Caco-2 (cell line): ENCODE results near the gene UFSP1. TPM values are rescaled to one million over a fixed set of nuclear protein-coding genes. Genes with fewer than 3 reads are reported as not detected.

Source experiments
- BruUV-seq: library from RNA; stranded (reverse); fragments of 400-500 nt; replicated peaks from 2 replicates; lab custom pipeline; 2021; lab: Mats Ljungman, UMichigan
- CTCF ChIA-PET: fragments of 300-600 bp; sonication (Branson Sonifier 250); formaldehyde crosslinking; loops from one replicate; lab custom pipeline; 2022; ENCODE audit warnings: antibody characterized with exemption; lab: Charles Lee
- POLR2A ChIA-PET: fragments of 300-600 bp; sonication (Branson Sonifier 250); formaldehyde crosslinking; loops from one replicate; lab custom pipeline; 2022; ENCODE audit warnings: antibody characterized with exemption; lab: Charles Lee
- DNase-seq, 2 experiments: peaks; one replicate each; pipeline versions ENCODE4 v3.0.0 to v3.0.0-alpha.2; 2020 to 2022
- H3K27me3 ChIP-seq: replicated peaks from 2 replicates; pipeline ENCODE4 v1.6.0; 2011; ENCODE audit warnings: low read length; ENCODE audit not compliant: control insufficient read depth, insufficient read depth
- H3K36me3 ChIP-seq: 2 replicates; pipeline ENCODE4 v1.5.1; 2011; ENCODE audit warnings: low read length; ENCODE audit not compliant: control insufficient read depth, insufficient read depth
- H3K4me1 ChIP-seq: fragments of 250-450 bp; sonication (Bioruptor Pico); 2 replicates; pipeline ENCODE4 v1.5.1; 2020; ENCODE audit warnings: mild to moderate bottlenecking
- H3K4me3 ChIP-seq: 2 replicates; pipeline ENCODE4 v1.5.1; 2011; ENCODE audit warnings: low read depth, mild to moderate bottlenecking, control low read depth, low read length
- H3K9me3 ChIP-seq: fragments of 250-450 bp; sonication (Bioruptor Pico); 2 replicates; pipeline ENCODE4 v1.5.1; 2020; ENCODE audit warnings: mild to moderate bottlenecking, moderate library complexity
- H3K27ac Mint-ChIP-seq: one replicate; pipeline ENCODE4 v1.8.0; 2022; ENCODE audit warnings: mixed read lengths; ENCODE audit not compliant: unreplicated experiment
- H3K27me3 Mint-ChIP-seq: one replicate; pipeline ENCODE4 v1.8.0; 2022; ENCODE audit warnings: mixed read lengths; ENCODE audit not compliant: insufficient read depth, unreplicated experiment
- H3K36me3 Mint-ChIP-seq: one replicate; pipeline ENCODE4 v1.8.0; 2022; ENCODE audit warnings: mild to moderate bottlenecking, mixed read lengths; ENCODE audit not compliant: insufficient read depth, unreplicated experiment
- H3K4me1 Mint-ChIP-seq: one replicate; pipeline ENCODE4 v1.8.0; 2022; ENCODE audit warnings: low read depth, mixed read lengths; ENCODE audit not compliant: unreplicated experiment
- H3K4me3 Mint-ChIP-seq: one replicate; pipeline ENCODE4 v1.8.0; 2022; ENCODE audit warnings: mild to moderate bottlenecking, moderate library complexity, mixed read lengths; ENCODE audit not compliant: unreplicated experiment
- H3K9me3 Mint-ChIP-seq: one replicate; pipeline ENCODE4 v1.8.0; 2022; ENCODE audit warnings: mixed read lengths; ENCODE audit not compliant: unreplicated experiment
- CTCF ChIP-seq, 2 experiments: fragments of 200-600 bp in 1 of 2; IDR thresholded peaks; 1 replicate in 1 of 2; 2 replicates in 1 of 2; pipeline versions ENCODE4 v1.5.1 to v1.8.0; 2011 to 2022; ENCODE audit warnings: antibody characterized with exemption in 1 of 2, control low read depth in 1 of 2, inconsistent platforms in 1 of 2, low read depth in 1 of 2, low read length in 1 of 2, mild to moderate bottlenecking in 1 of 2, moderate library complexity in 1 of 2; ENCODE audit not compliant: insufficient read depth in 1 of 2, severe bottlenecking in 1 of 2, unreplicated experiment in 1 of 2
- intact Hi-C: fragments of 100-400 bp; cut with micrococcal nuclease; formaldehyde crosslinking; loops from one replicate; pipeline ENCODE4 v1.10.0; 2022; ENCODE audit not compliant: unreplicated experiment
- total RNA-seq: library from RNA; stranded (reverse); gene quantifications from 2 replicates; pipeline ENCODE4 v1.2.3, GENCODE V29; 2022

The UFSP1 gene
- total RNA-seq, 1 experiment from 2014 or later, result 4.6 TPM

GRCh38 chr7:100854146-100854895 lies 35.2 kb downstream of the UFSP1 start:
- ChIA-PET CTCF (interaction anchor here (0.6 kb wide), 1 partner anchor 122 kb away, joined by 7 read pairs; no protein-coding TSS in a partner anchor), POLR2A (no interaction called here)
- no peak for TF ChIP-seq CTCF (IDR thresholded peaks at IDR 0.05; ENCODE audit: insufficient read depth in 1 of 2, low read depth in 1 of 2, low read length in 1 of 2, severe bottlenecking in 1 of 2, unreplicated experiment in 1 of 2)
- no peaks in the 10 kb centered on the region for H3K9me3 Mint-ChIP-seq
- H3K4me1 Mint-ChIP-seq, result peaks cover 15% of the 10 kb centered on the region
- intact Hi-C loops, result no loop called here
- H3K9me3 ChIP-seq, result no peaks in the 10 kb centered on the region
- no peak overlapping the region for H3K4me3 ChIP-seq
- no peak for DNase-seq
- H3K4me1 ChIP-seq, result peaks cover 11% of the 10 kb centered on the region
- H3K4me3 Mint-ChIP-seq, result no peak overlapping the region
- H3K27ac Mint-ChIP-seq, result no peak overlapping the region
- no peaks in the 10 kb centered on the region for H3K27me3 Mint-ChIP-seq
- peaks cover 46% of the 10 kb centered on the region for H3K36me3 Mint-ChIP-seq
- H3K36me3 ChIP-seq, result no peaks in the 10 kb centered on the region; the same call in 1 of the 2 replicates
- H3K27me3 ChIP-seq, result no peaks in the 10 kb centered on the region
- BruUV-seq, result no TSS peak

GRCh38 chr7:100852048-100852872 lies 37.3 kb downstream of the UFSP1 start, which contains the start of gene SLC12A9:
Gene SLC12A9 (plus strand): TSS chr7:100852713. CDS start chr7:100854198, 1,485 bp downstream.
- BruUV-seq, result TSS peak; percentile 90
- peak; percentile 93 to 95 for DNase-seq
- Histone ChIP-seq H3K4me3 (peak within 1 kb of the TSS; percentile 74), H3K27me3 (no peaks in the 10 kb centered on the region), H3K4me1 (peaks cover 9% of the 10 kb centered on the region), H3K36me3 (no peaks in the 10 kb centered on the region; the same call in 1 of the 2 replicates), H3K9me3 (no peaks in the 10 kb centered on the region)
- Mint-ChIP-seq H3K4me1 (peaks cover 15% of the 10 kb centered on the region), H3K4me3 (peak within 1 kb of the TSS; percentile 79), H3K27me3 (no peaks in the 10 kb centered on the region), H3K27ac (peak within 1 kb of the TSS; percentile 66), H3K9me3 (peaks cover 4% of the 10 kb centered on the region), H3K36me3 (peaks cover 40% of the 10 kb centered on the region)
- ChIA-PET CTCF (interaction anchor here (0.5 to 3.0 kb wide), 27 partner anchors 9 to 884 kb away, joined by 3 to 66 read pairs (median 4); partner anchors contain the start of genes EPHB4, MOSPD3, POP7 and SRRT), POLR2A (interaction anchor here (0.6 to 1.4 kb wide), 11 partner anchors 20 to 350 kb away, joined by 3 to 14 read pairs (median 4); partner anchors contain the start of genes EPHB4, FBXO24, POP7 and SRRT)
- TF ChIP-seq CTCF (IDR thresholded peaks at IDR 0.05; ENCODE audit: insufficient read depth in 1 of 2, low read depth in 1 of 2, low read length in 1 of 2, severe bottlenecking in 1 of 2, unreplicated experiment in 1 of 2), result peak; percentile 89 to 97
- intact Hi-C loops, result loop anchor here (1.0 to 2.0 kb wide), 7 partner anchors 15 to 265 kb away; partner anchors contain the start of genes EPHB4, FBXO24, LRCH4 and UFSP1

- Mint-ChIP-seq H3K9me3 (peaks cover 9% of the 10 kb centered on the region), H3K4me3 (no peak overlapping the region), H3K4me1 (peaks cover 10% of the 10 kb centered on the region), H3K27me3 (no peaks in the 10 kb centered on the region), H3K36me3 (peaks cover 12% of the 10 kb centered on the region), H3K27ac (no peak overlapping the region)
- CTCF ChIA-PET, result interaction anchor here (0.7 kb wide), 1 partner anchor 20 kb away, joined by 3 read pairs; the partner anchor contains the start of gene EPHB4
- H3K4me1 ChIP-seq, result no peaks in the 10 kb centered on the region
- no TSS peak for BruUV-seq
- H3K4me3 ChIP-seq, result no peak overlapping the region
- DNase-seq, result no peak
- intact Hi-C loops, result no loop called here
- no peaks in the 10 kb centered on the region for H3K36me3 ChIP-seq
- TF ChIP-seq CTCF (IDR thresholded peaks at IDR 0.05; ENCODE audit: insufficient read depth in 1 of 2, low read depth in 1 of 2, low read length in 1 of 2, severe bottlenecking in 1 of 2, unreplicated experiment in 1 of 2), result no peak
- no peaks in the 10 kb centered on the region for H3K27me3 ChIP-seq
- no peaks in the 10 kb centered on the region for H3K9me3 ChIP-seq
- POLR2A ChIA-PET, result interaction anchor here (0.7 kb wide), 1 partner anchor 19 kb away, joined by 6 read pairs; no protein-coding TSS in a partner anchor
These were observed 42.2 kb downstream of the UFSP1 start for GRCh38 chr7:100847360-100847759.
